ENCODE results near the gene FAM216B. TPM values are rescaled to one million over a fixed set of nuclear protein-coding genes. Genes with fewer than 3 reads are reported as not detected.
"Not testable (repeated sequence)": the region's sequence is repeated elsewhere in the genome, so short reads cannot be mapped to it uniquely, and the experiment has no call there.

Gene FAM216B
- polyA plus RNA-seq, 1 donor (not counting 4 experiments of a cell fraction or from before 2014, with no cell fraction given): not detected

DNA sequence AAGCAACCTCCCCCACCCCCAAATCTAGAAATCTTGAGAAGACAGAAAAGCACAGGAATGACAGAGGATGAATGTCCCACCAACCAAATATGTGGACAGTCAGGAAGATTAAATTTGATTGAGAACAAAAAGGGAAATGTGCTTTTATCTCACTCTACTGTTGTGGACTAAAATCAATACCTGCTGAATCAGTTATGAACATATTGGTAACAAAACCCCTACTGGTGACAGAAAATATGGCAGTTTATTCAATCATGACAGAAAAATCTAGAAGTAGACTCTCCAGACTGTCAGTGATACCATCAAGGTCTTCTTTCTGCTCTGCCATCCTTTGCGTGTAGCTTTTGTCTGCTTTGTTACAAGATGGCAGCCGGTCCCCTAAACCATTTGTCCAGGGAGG is 35.2 kb downstream of the FAM216B start:
- H3K4me3 ChIP-seq (ENCODE audit: control insufficient read depth in 2 of 3, extremely low read depth in 1 of 3, insufficient read depth in 2 of 3, low read depth in 1 of 3, low read length in 3 of 3): no peak overlapping the region

DNA sequence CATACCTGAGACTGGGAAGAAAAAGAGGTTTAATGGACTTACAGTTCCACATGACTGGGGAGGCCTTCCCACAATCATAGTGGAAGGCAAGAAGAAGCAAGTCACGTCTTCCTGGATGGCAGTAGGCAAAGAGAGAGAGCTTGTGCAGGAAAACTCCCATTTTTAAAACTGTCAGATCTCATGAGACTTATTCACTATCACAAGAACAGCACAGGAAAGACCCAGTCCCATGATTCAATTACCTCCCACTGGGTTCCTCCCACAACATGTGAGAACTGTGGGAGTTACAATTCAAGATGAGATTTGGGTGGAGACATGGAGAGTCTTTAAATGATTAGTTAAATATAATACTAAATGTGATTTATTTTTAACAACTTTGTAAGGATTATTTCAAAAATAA is 38.3 kb downstream of the FAM216B start:
- H3K9me3 ChIP-seq (ENCODE audit: control insufficient read depth, low read depth, low read length); H3K27me3 ChIP-seq (ENCODE audit: control insufficient read depth, extremely low read depth, insufficient read depth, low read length); H3K4me1 ChIP-seq (ENCODE audit: control insufficient read depth, extremely low read depth, insufficient read depth, low read length); H3K36me3 ChIP-seq (ENCODE audit: control insufficient read depth in 2 of 2, extremely low read depth in 1 of 2, insufficient read depth in 2 of 2, low read length in 2 of 2); H3K9me1 ChIP-seq (ENCODE audit: control insufficient read depth, extremely low read depth, insufficient read depth, low read length); H2AFZ ChIP-seq (ENCODE audit: control insufficient read depth, low read length); H3K4me2 ChIP-seq (ENCODE audit: control insufficient read depth, extremely low read depth, insufficient read depth, low read depth, low read length); H3K79me2 ChIP-seq (ENCODE audit: control insufficient read depth, insufficient read depth, low read length); H3K4me3 ChIP-seq (ENCODE audit: control insufficient read depth in 2 of 3, extremely low read depth in 1 of 3, insufficient read depth in 2 of 3, low read depth in 1 of 3, low read length in 3 of 3); FAIRE-seq; H4K20me1 ChIP-seq (ENCODE audit: control insufficient read depth, extremely low read depth, insufficient read depth, low read length); DNase-seq (ENCODE audit: low read depth, low spot score); H3K27ac ChIP-seq (ENCODE audit: control insufficient read depth, insufficient read depth, low read length); dilution Hi-C loops (cut with MboI; ENCODE audit: extremely low pct_ligation_motif_present, low sequenced_read_pairs); H3K9ac ChIP-seq (ENCODE audit: control insufficient read depth, extremely low read depth, insufficient read depth, low read length): not testable (repeated sequence)

More for the DNA sequence above, 35.2 kb downstream of the FAM216B start:
- Histone ChIP-seq H3K4me2 (ENCODE audit: control insufficient read depth, extremely low read depth, insufficient read depth, low read depth, low read length) (no peak overlapping the region), H2AFZ (ENCODE audit: control insufficient read depth, low read length) (no peak overlapping the region), H3K9me1 (ENCODE audit: control insufficient read depth, extremely low read depth, insufficient read depth, low read length) (no peaks in the 10 kb centered on the region), H3K4me1 (ENCODE audit: control insufficient read depth, extremely low read depth, insufficient read depth, low read length) (no peaks in the 10 kb centered on the region), H3K36me3 (ENCODE audit: control insufficient read depth in 2 of 2, extremely low read depth in 1 of 2, insufficient read depth in 2 of 2, low read length in 2 of 2) (no peaks in the 10 kb centered on the region), H3K79me2 (ENCODE audit: control insufficient read depth, insufficient read depth, low read length) (no peaks in the 10 kb centered on the region), H3K9ac (ENCODE audit: control insufficient read depth, extremely low read depth, insufficient read depth, low read length) (no peak overlapping the region), H3K27me3 (ENCODE audit: control insufficient read depth, extremely low read depth, insufficient read depth, low read length) (peaks cover 7% of the 10 kb centered on the region), H4K20me1 (ENCODE audit: control insufficient read depth, extremely low read depth, insufficient read depth, low read length) (no peaks in the 10 kb centered on the region), H3K9me3 (ENCODE audit: control insufficient read depth, low read depth, low read length) (no peaks in the 10 kb centered on the region), H3K27ac (ENCODE audit: control insufficient read depth, insufficient read depth, low read length) (no peak overlapping the region)
- FAIRE-seq: no peak
- DNase-seq (ENCODE audit: low read depth, low spot score): no peak
- no peak for TF ChIP-seq EZH2 (IDR thresholded peaks at IDR 0.05; ENCODE audit: low read length)
- TF ChIP-seq, protein P1, sequence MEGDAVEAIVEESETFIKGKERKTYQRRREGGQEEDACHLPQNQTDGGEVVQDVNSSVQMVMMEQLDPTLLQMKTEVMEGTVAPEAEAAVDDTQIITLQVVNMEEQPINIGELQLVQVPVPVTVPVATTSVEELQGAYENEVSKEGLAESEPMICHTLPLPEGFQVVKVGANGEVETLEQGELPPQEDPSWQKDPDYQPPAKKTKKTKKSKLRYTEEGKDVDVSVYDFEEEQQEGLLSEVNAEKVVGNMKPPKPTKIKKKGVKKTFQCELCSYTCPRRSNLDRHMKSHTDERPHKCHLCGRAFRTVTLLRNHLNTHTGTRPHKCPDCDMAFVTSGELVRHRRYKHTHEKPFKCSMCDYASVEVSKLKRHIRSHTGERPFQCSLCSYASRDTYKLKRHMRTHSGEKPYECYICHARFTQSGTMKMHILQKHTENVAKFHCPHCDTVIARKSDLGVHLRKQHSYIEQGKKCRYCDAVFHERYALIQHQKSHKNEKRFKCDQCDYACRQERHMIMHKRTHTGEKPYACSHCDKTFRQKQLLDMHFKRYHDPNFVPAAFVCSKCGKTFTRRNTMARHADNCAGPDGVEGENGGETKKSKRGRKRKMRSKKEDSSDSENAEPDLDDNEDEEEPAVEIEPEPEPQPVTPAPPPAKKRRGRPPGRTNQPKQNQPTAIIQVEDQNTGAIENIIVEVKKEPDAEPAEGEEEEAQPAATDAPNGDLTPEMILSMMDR (optimal IDR thresholded peaks at IDR 0.05 in 1 of 3, IDR thresholded peaks at IDR 0.05 in 1 of 3, conservative IDR thresholded peaks at IDR 0.05 in 1 of 3; ENCODE audit: extremely low read depth in 1 of 3, insufficient read depth in 2 of 3, low read length in 3 of 3): peak in 1 of 3 experiments; percentile 18
- dilution Hi-C loops (cut with MboI; ENCODE audit: extremely low pct_ligation_motif_present, low sequenced_read_pairs): no loop called here

DNA sequence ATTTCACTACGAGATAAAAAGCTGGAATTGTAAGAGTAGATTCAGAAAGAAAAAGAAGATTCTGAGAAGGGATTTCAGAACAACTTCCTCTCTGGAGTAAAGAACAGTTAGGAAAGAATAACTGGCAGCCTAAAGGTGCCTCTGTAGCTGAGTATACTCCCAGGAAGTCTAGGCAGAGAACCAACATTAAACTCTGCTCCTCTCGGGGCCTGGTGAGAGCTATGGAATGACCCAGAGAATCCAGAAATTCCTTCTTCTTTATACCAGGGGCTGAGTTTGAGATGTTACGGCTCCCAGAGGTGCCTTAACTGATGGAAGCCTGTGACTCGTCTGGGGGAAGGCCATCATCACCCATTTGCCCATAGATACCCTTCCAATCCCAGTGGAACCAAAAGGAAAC is 39.1 kb downstream of the FAM216B start:
- no peaks in the 10 kb centered on the region for H3K4me1 ChIP-seq (ENCODE audit: control insufficient read depth, extremely low read depth, insufficient read depth, low read length)
- TF ChIP-seq, protein P1 (optimal IDR thresholded peaks at IDR 0.05 in 1 of 3, IDR thresholded peaks at IDR 0.05 in 1 of 3, conservative IDR thresholded peaks at IDR 0.05 in 1 of 3; ENCODE audit: extremely low read depth in 1 of 3, insufficient read depth in 2 of 3, low read length in 3 of 3): no peak
- TF ChIP-seq EZH2 (IDR thresholded peaks at IDR 0.05; ENCODE audit: low read length): no peak
- no peaks in the 10 kb centered on the region for H3K36me3 ChIP-seq (ENCODE audit: control insufficient read depth in 2 of 2, extremely low read depth in 1 of 2, insufficient read depth in 2 of 2, low read length in 2 of 2)
- no peak overlapping the region for H3K27ac ChIP-seq (ENCODE audit: control insufficient read depth, insufficient read depth, low read length)
- dilution Hi-C loops (cut with MboI; ENCODE audit: extremely low pct_ligation_motif_present, low sequenced_read_pairs): no loop called here
- no peak for FAIRE-seq
- H3K4me2 ChIP-seq (ENCODE audit: control insufficient read depth, extremely low read depth, insufficient read depth, low read depth, low read length): no peak overlapping the region
- peaks cover 4% of the 10 kb centered on the region for H3K27me3 ChIP-seq (ENCODE audit: control insufficient read depth, extremely low read depth, insufficient read depth, low read length)
- H3K9me3 ChIP-seq (ENCODE audit: control insufficient read depth, low read depth, low read length): no peaks in the 10 kb centered on the region
- no peaks in the 10 kb centered on the region for H4K20me1 ChIP-seq (ENCODE audit: control insufficient read depth, extremely low read depth, insufficient read depth, low read length)
- no peak overlapping the region for H3K4me3 ChIP-seq (ENCODE audit: control insufficient read depth in 2 of 3, extremely low read depth in 1 of 3, insufficient read depth in 2 of 3, low read depth in 1 of 3, low read length in 3 of 3)
- H3K79me2 ChIP-seq (ENCODE audit: control insufficient read depth, insufficient read depth, low read length): no peaks in the 10 kb centered on the region
- DNase-seq (ENCODE audit: low read depth, low spot score): no peak
- no peaks in the 10 kb centered on the region for H3K9me1 ChIP-seq (ENCODE audit: control insufficient read depth, extremely low read depth, insufficient read depth, low read length)
- H3K9ac ChIP-seq (ENCODE audit: control insufficient read depth, extremely low read depth, insufficient read depth, low read length): no peak overlapping the region
- no peak overlapping the region for H2AFZ ChIP-seq (ENCODE audit: control insufficient read depth, low read length)

All from keratinocyte (primary cell).